Mesendoderm (in vitro differentiated cells): ENCODE data around the gene ATL2.
"Not testable (repeated sequence)": the region's sequence is repeated elsewhere in the genome, so short reads cannot be mapped to it uniquely, and the experiment has no call there.

Source experiments
- DNase-seq: peaks from one replicate; pipeline ENCODE4 v3.0.0; 2013
- H2AK5ac ChIP-seq: 2 replicates; pipeline ENCODE4 v1.6.1; 2013; ENCODE audit warnings: low read length, inconsistent platforms
- H2BK120ac ChIP-seq: 2 replicates; pipeline ENCODE4 v1.6.1; 2013; ENCODE audit warnings: low read depth, mild to moderate bottlenecking, low read length, moderate library complexity, mixed read lengths
- H2BK15ac ChIP-seq: replicated peaks from 2 replicates; pipeline ENCODE4 v1.6.1; 2013; ENCODE audit warnings: low read depth, mild to moderate bottlenecking, moderate library complexity
- H2BK5ac ChIP-seq: 2 replicates; pipeline ENCODE4 v1.6.1; 2013; ENCODE audit warnings: low read length, inconsistent platforms
- H3K18ac ChIP-seq: 2 replicates; pipeline ENCODE4 v1.6.1; 2013; ENCODE audit warnings: mild to moderate bottlenecking, low read length, mixed read lengths
- H3K23ac ChIP-seq: one replicate; pipeline ENCODE4 v1.6.1; 2013; ENCODE audit warnings: low read length
- H3K27ac ChIP-seq: 2 replicates; pipeline ENCODE4 v1.5.1; 2013; ENCODE audit warnings: low read depth, mild to moderate bottlenecking, inconsistent platforms, low read length, moderate library complexity
- H3K27me3 ChIP-seq: 2 replicates; pipeline ENCODE4 v1.6.1; 2013; ENCODE audit warnings: low read length, control low read depth, mild to moderate bottlenecking, inconsistent platforms; ENCODE audit not compliant: insufficient read depth, poor library complexity
- H3K36me3 ChIP-seq: 2 replicates; pipeline ENCODE4 v1.6.1; 2013; ENCODE audit warnings: low read length, inconsistent platforms; ENCODE audit not compliant: control insufficient read depth, insufficient read depth
- H3K4ac ChIP-seq: one replicate; pipeline ENCODE4 v1.6.1; 2013; ENCODE audit warnings: low read depth, mild to moderate bottlenecking, low read length, moderate library complexity
- H3K4me1 ChIP-seq: 2 replicates; pipeline ENCODE4 v1.6.1; 2013; ENCODE audit warnings: low read depth, low read length, inconsistent platforms; ENCODE audit not compliant: control insufficient read depth
- H3K4me2 ChIP-seq: 2 replicates; pipeline ENCODE4 v1.6.1; 2013; ENCODE audit warnings: low read length
- H3K4me3 ChIP-seq: 2 replicates; pipeline ENCODE4 v1.5.1; 2013; ENCODE audit warnings: mild to moderate bottlenecking, low read length
- H3K56ac ChIP-seq: one replicate; pipeline ENCODE4 v1.6.1; 2013; ENCODE audit warnings: low read length
- H3K79me1 ChIP-seq: 2 replicates; pipeline ENCODE4 v1.6.1; 2013; ENCODE audit warnings: low read length, inconsistent platforms
- H3K79me2 ChIP-seq: 2 replicates; pipeline ENCODE4 v1.6.1; 2013; ENCODE audit warnings: mild to moderate bottlenecking, low read length; ENCODE audit not compliant: control insufficient read depth, insufficient read depth
- H3K9ac ChIP-seq: 2 replicates; pipeline ENCODE4 v1.6.1; 2013; ENCODE audit warnings: low read length, inconsistent platforms
- H4K5ac ChIP-seq: one replicate; pipeline ENCODE4 v1.6.1; 2013; ENCODE audit warnings: low read length
- H4K8ac ChIP-seq: one replicate; pipeline ENCODE4 v1.6.1; 2013; ENCODE audit warnings: low read depth, mild to moderate bottlenecking, control low read depth, low read length, moderate library complexity
- WGBS: extraction: QIAGEN DNeasy Blood & Tissue Kit; methylation state at CpG from one replicate; pipeline ENCODE4 v1.1.7; 2013; ENCODE audit warnings: low lambda C conversion rate, missing lambda C conversion rate; ENCODE audit not compliant: insufficient coverage; ENCODE audit errors: extremely low coverage; 5-methylcytosine and 5-hydroxymethylcytosine counted together

Gene ATL2

GRCh38 chr2:38386377-38386776 lies 9.3 kb upstream of the ATL2 start:
- WGBS = no CpG with 5 or more reads among the region's 2 CpGs

DNA sequence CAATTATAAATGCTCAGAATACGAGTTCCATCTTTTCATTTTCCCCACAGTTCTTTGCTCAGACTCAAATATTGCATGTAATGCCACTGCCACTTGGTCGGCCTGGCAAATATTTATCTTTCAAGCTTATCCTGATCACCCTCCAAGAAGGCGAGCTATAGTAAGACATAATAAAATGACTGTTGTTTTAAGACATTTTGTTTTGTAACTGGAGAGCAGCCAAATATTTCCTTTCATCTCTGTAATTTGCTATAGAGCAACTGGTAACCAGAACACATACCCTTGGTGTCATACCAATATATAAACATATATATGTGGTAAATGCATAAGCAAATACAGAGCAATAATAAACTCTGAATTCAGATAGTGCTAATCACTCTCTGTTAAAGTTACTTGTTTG lies 7.3 kb upstream of the ATL2 start:
- Histone ChIP-seq H3K4ac (no peak overlapping the region), H3K4me1 (peaks cover 5% of the 10 kb centered on the region), H2BK120ac (no peak overlapping the region), H3K9ac (no peak overlapping the region), H3K36me3 (no peaks in the 10 kb centered on the region), H2AK5ac (no peak overlapping the region), H3K27me3 (no peaks in the 10 kb centered on the region), H3K4me2 (no peak overlapping the region), H3K56ac (no peak overlapping the region), H3K4me3 (no peak overlapping the region), H2BK15ac (no peak overlapping the region), H4K5ac (no peak overlapping the region), H2BK5ac (no peak overlapping the region), H3K23ac (no peak overlapping the region), H3K18ac (no peak overlapping the region), H3K27ac (no peak overlapping the region), H3K79me2 (no peaks in the 10 kb centered on the region), H4K8ac (no peak overlapping the region), H3K79me1 (no peaks in the 10 kb centered on the region)
- WGBS = no CpG with 5 or more reads among the region's 3 CpGs
- no peak for DNase-seq

More at GRCh38 chr2:38386377-38386776, 9.3 kb upstream of the ATL2 start:
- Histone ChIP-seq H2BK120ac (no peak overlapping the region), H3K56ac (no peak overlapping the region), H3K4me2 (no peak overlapping the region), H3K27ac (no peak overlapping the region), H2BK5ac (no peak overlapping the region), H3K79me2 (no peaks in the 10 kb centered on the region), H3K23ac (no peak overlapping the region), H4K5ac (no peak overlapping the region), H3K18ac (no peak overlapping the region), H2BK15ac (no peak overlapping the region), H3K4me3 (no peak overlapping the region), H4K8ac (no peak overlapping the region), H3K4ac (no peak overlapping the region), H3K9ac (no peak overlapping the region), H3K36me3 (no peaks in the 10 kb centered on the region), H2AK5ac (peak overlapping the region; percentile 45), H3K27me3 (no peaks in the 10 kb centered on the region), H3K79me1 (no peaks in the 10 kb centered on the region), H3K4me1 (no peaks in the 10 kb centered on the region)
- no peak for DNase-seq

DNA sequence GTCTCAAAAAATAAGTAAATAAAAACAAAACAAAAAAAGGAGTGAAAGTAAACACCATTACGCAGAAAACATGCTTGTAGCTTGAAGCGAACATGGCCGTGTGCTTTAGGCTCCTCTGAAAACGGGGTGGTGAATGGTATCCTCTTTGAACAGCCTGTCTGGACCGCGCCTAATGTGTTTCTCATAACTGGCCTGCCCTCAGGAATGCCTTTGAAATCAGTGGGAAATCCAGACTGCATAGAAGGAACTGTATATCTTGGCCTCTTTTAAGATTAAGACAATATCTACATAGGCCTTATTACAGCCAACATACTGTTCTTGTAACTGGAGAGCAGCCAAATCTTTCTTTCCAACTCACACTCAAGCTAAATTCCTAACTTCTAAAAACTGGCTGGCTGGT lies 6.7 kb upstream of the ATL2 start:
- H3K4me3 ChIP-seq, H3K36me3 ChIP-seq, H3K27ac ChIP-seq, H3K4me1 ChIP-seq, DNase-seq, H2BK5ac ChIP-seq, H3K23ac ChIP-seq, H4K8ac ChIP-seq, H2BK15ac ChIP-seq, H3K56ac ChIP-seq, H3K9ac ChIP-seq, H2BK120ac ChIP-seq, H3K4me2 ChIP-seq, H4K5ac ChIP-seq, H3K27me3 ChIP-seq, H3K4ac ChIP-seq, H3K79me2 ChIP-seq, H2AK5ac ChIP-seq, H3K79me1 ChIP-seq, H3K18ac ChIP-seq: not testable (repeated sequence)
- WGBS = no CpG with 5 or more reads among the region's 6 CpGs

- Histone ChIP-seq H3K4me3 (no peak overlapping the region), H3K9ac (no peak overlapping the region), H3K56ac (no peak overlapping the region), H4K8ac (no peak overlapping the region), H3K4ac (no peak overlapping the region), H4K5ac (no peak overlapping the region), H3K4me2 (no peak overlapping the region), H2AK5ac (no peak overlapping the region), H3K4me1 (peaks cover 5% of the 10 kb centered on the region), H2BK5ac (no peak overlapping the region), H3K27ac (no peak overlapping the region), H3K23ac (no peak overlapping the region), H3K18ac (no peak overlapping the region), H2BK15ac (no peak overlapping the region), H3K27me3 (no peaks in the 10 kb centered on the region), H3K36me3 (no peaks in the 10 kb centered on the region), H3K79me2 (peaks cover under 1% of the 10 kb centered on the region), H2BK120ac (no peak overlapping the region), H3K79me1 (no peaks in the 10 kb centered on the region)
- WGBS = no CpG with 5 or more reads among the region's 6 CpGs
- no peak for DNase-seq
These were observed 4.5 kb upstream of the ATL2 start for GRCh38 chr2:38381381-38382143.

DNA sequence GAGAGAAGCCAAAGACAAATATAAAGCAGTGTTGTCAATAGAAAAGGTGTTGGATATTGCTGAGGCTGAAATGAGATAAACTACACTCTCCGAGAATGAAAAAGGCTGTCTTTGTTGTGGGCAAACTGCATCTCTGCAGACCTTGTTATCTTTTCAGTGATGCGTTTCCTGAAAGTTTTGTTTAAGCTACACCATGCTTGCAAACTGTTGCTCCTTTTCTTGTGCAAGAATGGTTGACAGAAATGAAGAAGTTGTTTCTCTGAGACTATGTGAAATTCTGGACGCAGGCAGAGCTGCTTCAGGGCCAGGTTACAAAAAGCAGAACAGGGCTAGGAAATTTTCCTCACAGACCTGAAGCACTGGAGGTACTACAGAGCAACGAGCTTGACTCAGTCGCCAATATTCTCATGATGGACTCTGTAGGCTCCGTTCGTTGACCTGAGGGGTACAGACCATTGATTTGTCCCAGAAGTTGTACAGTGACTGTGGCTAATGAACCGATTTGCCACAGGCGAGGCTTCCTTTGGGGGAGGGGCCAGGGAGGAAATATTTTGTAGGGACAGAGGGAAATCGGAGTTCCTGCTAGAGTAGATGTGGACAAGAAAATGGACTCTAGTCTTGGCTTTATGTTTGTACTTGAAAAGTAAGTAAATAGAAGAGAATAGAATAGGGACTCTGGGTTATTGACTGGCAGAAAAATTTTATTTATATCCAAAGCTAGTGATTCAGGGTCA lies 3.5 kb upstream of the ATL2 start:
- no peak overlapping the region for H2BK15ac ChIP-seq

More for the DNA sequence above, 3.5 kb upstream of the ATL2 start:
- no peak overlapping the region for H3K27ac ChIP-seq
- no peaks in the 10 kb centered on the region for H3K36me3 ChIP-seq
- WGBS = no CpG with 5 or more reads among the region's 10 CpGs
- no peak overlapping the region for H3K4me2 ChIP-seq
- no peak overlapping the region for H4K8ac ChIP-seq
- H2BK120ac ChIP-seq = no peak overlapping the region
- H3K27me3 ChIP-seq = no peaks in the 10 kb centered on the region
- no peak overlapping the region for H3K23ac ChIP-seq
- no peak overlapping the region for H3K4ac ChIP-seq
- no peak overlapping the region for H4K5ac ChIP-seq
- H3K18ac ChIP-seq = no peak overlapping the region
- peaks cover 2% of the 10 kb centered on the region for H3K79me1 ChIP-seq
- no peak for DNase-seq
- H3K4me3 ChIP-seq = no peak overlapping the region
- peaks cover 5% of the 10 kb centered on the region for H3K4me1 ChIP-seq
- no peak overlapping the region for H3K56ac ChIP-seq
- no peak overlapping the region for H2BK5ac ChIP-seq
- H2AK5ac ChIP-seq = no peak overlapping the region
- H3K9ac ChIP-seq = no peak overlapping the region
- peaks cover 10% of the 10 kb centered on the region for H3K79me2 ChIP-seq
